HepG2 (cell line): Measurements from ENCODE around the gene COL4A2. TPM values are rescaled to one million over a fixed set of nuclear protein-coding genes. Genes with fewer than 3 reads are reported as not detected.

ENCODE experiments used
- ATAC-seq: fragments of 200-7000 bp; cut with Tn5 transposase; 3 replicates; pipeline ENCODE4 v1.9.1; 2020; ENCODE audit warnings: mild to moderate bottlenecking, moderate library complexity
- BruUV-seq: library from RNA; stranded (reverse); fragments of 400-500 nt; replicated peaks from 2 replicates; lab custom pipeline; 2021; lab: Mats Ljungman, UMichigan
- CTCF ChIA-PET: fragments of 300-600 bp; formaldehyde crosslinking; extraction: SDS; loops from one replicate; lab custom pipeline; 2021; ENCODE audit warnings: low total read pairs, inconsistent platforms, low intra/inter-chr PET ratio; lab: Yijun Ruan, JAX
- POLR2A ChIA-PET: fragments of 350-600 bp; sonication (Branson Sonifier 250); formaldehyde crosslinking; loops from one replicate; lab custom pipeline; 2020; ENCODE audit warnings: antibody characterized with exemption, inconsistent platforms; lab: Yijun Ruan, JAX
- DNase-seq: peaks from one replicate; pipeline ENCODE4 v3.0.0-alpha.2; 2015; ENCODE audit warnings: low spot score
- FAIRE-seq: peaks from 3 replicates; lab custom pipeline; 2011; peaks lifted over from hg19 to GRCh38; lab: Jason Lieb, UNC
- H2AFZ ChIP-seq: one replicate; pipeline ENCODE4 v1.6.1; 2011; ENCODE audit warnings: low read length, inconsistent platforms
- H3K27ac ChIP-seq: fragments of 300-600 bp; 3 replicates; pipeline ENCODE4 v1.8.0; 2011; ENCODE audit warnings: mixed run types, mild to moderate bottlenecking, mixed read lengths, low read length, inconsistent platforms; ENCODE audit not compliant: insufficient read depth; ENCODE audit errors: extremely low read length
- H3K27me3 ChIP-seq, 2 experiments: fragments of 200-600 bp in 1 of 2; 2 replicates in 1 of 2; 3 replicates in 1 of 2; pipeline versions ENCODE4 v1.6.0 to v1.8.0; 2011; ENCODE audit warnings: low read length in 2 of 2, mild to moderate bottlenecking in 2 of 2, moderate library complexity in 2 of 2, inconsistent platforms in 1 of 2; ENCODE audit not compliant: insufficient read depth in 2 of 2, control insufficient read depth in 1 of 2
- H3K36me3 ChIP-seq, 2 experiments: fragments of 200-600 bp in 1 of 2; replicated peaks in 1 of 2; 2 replicates in 1 of 2; 3 replicates in 1 of 2; pipeline versions ENCODE4 v1.5.1 to v1.8.0; 2011; ENCODE audit warnings: low read length in 2 of 2, inconsistent platforms in 1 of 2; ENCODE audit not compliant: insufficient read depth in 2 of 2, control insufficient read depth in 1 of 2
- H3K4me1 ChIP-seq: 2 replicates; pipeline ENCODE4 v1.5.1; 2012; ENCODE audit warnings: low read length, inconsistent platforms; ENCODE audit not compliant: insufficient read depth
- H3K4me2 ChIP-seq: 2 replicates; pipeline ENCODE4 v1.6.0; 2011; ENCODE audit warnings: low read depth, low read length, inconsistent platforms
- H3K4me3 ChIP-seq, 3 experiments: fragments of 200-600 bp in 1 of 3; sonication (generic), shearing (Covaris generic) in 1 of 3; replicated peaks in 1 of 3; 2 replicates each; pipeline ENCODE4 v1.5.1; 2011 to 2016; ENCODE audit warnings: low read length in 3 of 3, inconsistent platforms in 2 of 3, low read depth in 2 of 3, mild to moderate bottlenecking in 2 of 3, control low read depth in 1 of 3, mixed read lengths in 1 of 3; ENCODE audit not compliant: insufficient read depth in 1 of 3
- H3K79me2 ChIP-seq: one replicate; pipeline ENCODE4 v1.6.1; 2011; ENCODE audit warnings: low read length, inconsistent platforms; ENCODE audit not compliant: insufficient read depth
- H3K9ac ChIP-seq: 2 replicates; pipeline ENCODE4 v1.6.0; 2011; ENCODE audit warnings: mild to moderate bottlenecking, low read depth, low read length, inconsistent platforms; ENCODE audit not compliant: insufficient read depth
- H3K9me3 ChIP-seq: 2 replicates; pipeline ENCODE4 v1.5.1; 2012; ENCODE audit warnings: mild to moderate bottlenecking, low read length
- H4K20me1 ChIP-seq: 2 replicates; pipeline ENCODE4 v1.6.0; 2011; ENCODE audit warnings: inconsistent platforms, mild to moderate bottlenecking, low read length, moderate library complexity; ENCODE audit not compliant: insufficient read depth
- NRL ChIP-seq: sonication (generic); formaldehyde crosslinking; IDR thresholded peaks from 2 replicates; pipeline ENCODE4 v1.5.0; 2020; ENCODE audit warnings: missing genetic modification reagents, mild to moderate bottlenecking, moderate library complexity, borderline replicate concordance
- SALL1 ChIP-seq: sonication (generic); formaldehyde crosslinking; IDR thresholded peaks from 2 replicates; pipeline ENCODE4 v1.8.0; 2022; ENCODE audit warnings: mild to moderate bottlenecking, missing genetic modification reagents
- SNRNP70 ChIP-seq: fragments of 200-400 bp; formaldehyde crosslinking; IDR thresholded peaks from 2 replicates; pipeline ENCODE4 v1.6.1; 2017; ENCODE audit warnings: mild to moderate bottlenecking, low read depth, low read length, moderate library complexity
- WGBS: methylation state at CpG from one replicate; pipeline ENCODE4 v1.1.6; 2017; ENCODE audit warnings: low lambda C conversion rate; 5-methylcytosine and 5-hydroxymethylcytosine counted together
- in situ Hi-C: cut with HindIII; loops from 2 replicates; pipeline ENCODE4 v1.10.0; 2017; ENCODE audit warnings: low pct_unique_long_range_greater_than_20kb; ENCODE audit not compliant: extremely low pct_ligation_motif_present
- intact Hi-C: fragments of 100-400 bp; cut with micrococcal nuclease; formaldehyde crosslinking; loops from one replicate; pipeline ENCODE4 v1.10.0; 2022; ENCODE audit not compliant: unreplicated experiment
- polyA plus RNA-seq, 8 experiments: library from polyadenylated mRNA; depleted of rRNA in 3 of 8; stranded (reverse) in 7 of 8; unstranded in 1 of 8; fragments of >200 nt; fragmentation: Illumina TruSeq in 4 of 8; extraction: Trizol in 4 of 8; gene quantifications; 2 replicates each; pipeline versions ENCODE4 v1.2.1 to v1.2.3, GENCODE V29; 2011 to 2016; ENCODE audit warnings: low read depth in 4 of 8, missing spikeins in 1 of 8, mixed read lengths in 1 of 8; ENCODE audit not compliant: insufficient read depth in 1 of 8
- total RNA-seq, 5 experiments: library from RNA; depleted of rRNA; stranded (reverse); fragments of >200 nt; fragmentation: Illumina TruSeq; extraction: Trizol; gene quantifications; 2 replicates each; pipeline ENCODE4 v1.2.3, GENCODE V29; 2016; ENCODE audit warnings: low read depth in 1 of 5
- TF ChIP-seq, protein P1 (sequence below): sonication (generic); formaldehyde crosslinking; IDR thresholded peaks from 2 replicates; pipeline ENCODE4 v1.5.0; 2020; ENCODE audit warnings: mild to moderate bottlenecking, missing genetic modification reagents, borderline replicate concordance
- TF ChIP-seq, protein P2 (sequence below): sonication (generic); formaldehyde crosslinking; IDR thresholded peaks from 2 replicates; pipeline ENCODE4 v1.4.0; 2020; ENCODE audit warnings: missing genetic modification reagents
- TF ChIP-seq, protein P3 (sequence below): sonication (generic); formaldehyde crosslinking; conservative IDR thresholded peaks from 2 replicates; pipeline ENCODE4 v1.4.0; 2020; ENCODE audit warnings: missing genetic modification reagents

The COL4A2 gene
- total and polyA plus RNA-seq, 2 of the 13 experiments (the other 11 are each of a cell fraction or from before 2014, with no cell fraction given) = 0.22 to 1.9 TPM

DNA sequence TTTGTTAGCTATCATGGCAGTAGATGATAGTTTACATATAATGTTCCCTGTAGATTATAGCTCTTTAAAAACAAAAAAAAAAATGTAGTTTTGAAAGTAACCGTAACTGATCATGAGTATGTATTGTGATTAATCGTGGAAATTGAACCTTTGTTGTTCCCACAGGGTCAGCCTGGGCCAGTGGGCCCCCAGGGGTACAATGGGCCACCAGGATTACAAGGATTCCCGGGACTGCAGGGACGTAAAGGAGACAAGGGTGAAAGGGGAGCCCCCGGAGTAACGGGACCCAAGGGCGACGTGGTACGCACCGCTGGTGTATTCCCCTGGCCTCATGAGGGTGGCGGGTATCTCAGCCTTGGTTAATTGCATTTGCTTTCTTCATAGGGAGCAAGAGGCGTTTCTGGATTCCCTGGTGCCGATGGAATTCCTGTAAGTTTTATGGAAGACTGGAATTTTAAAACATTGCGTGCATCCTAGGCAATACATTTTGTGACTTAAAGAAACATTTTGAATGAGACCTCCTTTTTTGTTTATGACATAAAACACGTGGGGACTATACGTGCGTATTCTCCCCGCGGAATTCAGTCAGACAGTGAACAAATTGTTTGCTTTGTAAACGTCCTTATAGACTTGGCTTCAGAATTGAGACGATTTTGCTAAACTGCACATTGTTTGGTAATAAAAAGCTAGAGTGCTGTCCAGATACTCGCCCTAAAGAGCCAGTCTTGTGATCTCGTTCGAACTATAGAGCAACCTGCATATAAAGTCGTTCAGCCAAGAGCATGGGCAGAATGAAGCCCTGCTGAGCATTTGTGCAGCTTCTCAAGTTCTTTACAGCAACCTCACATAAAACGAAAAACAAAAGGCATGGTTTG is 117.7 kb downstream of the COL4A2 start:
- ChIA-PET POLR2A (no interaction called here), CTCF (no interaction called here)
- WGBS = 25% methylated on average over 26 of the region's 26 CpGs
- no peaks in the 10 kb centered on the region for H3K79me2 ChIP-seq
- no peak overlapping the region for H3K9ac ChIP-seq
- H3K4me3 ChIP-seq = no peak overlapping the region
- TF ChIP-seq SNRNP70 (no peak), NRL (no peak), SALL1 (CRISPR knock-in tag) (no peak)
- TF ChIP-seq, protein P1, sequence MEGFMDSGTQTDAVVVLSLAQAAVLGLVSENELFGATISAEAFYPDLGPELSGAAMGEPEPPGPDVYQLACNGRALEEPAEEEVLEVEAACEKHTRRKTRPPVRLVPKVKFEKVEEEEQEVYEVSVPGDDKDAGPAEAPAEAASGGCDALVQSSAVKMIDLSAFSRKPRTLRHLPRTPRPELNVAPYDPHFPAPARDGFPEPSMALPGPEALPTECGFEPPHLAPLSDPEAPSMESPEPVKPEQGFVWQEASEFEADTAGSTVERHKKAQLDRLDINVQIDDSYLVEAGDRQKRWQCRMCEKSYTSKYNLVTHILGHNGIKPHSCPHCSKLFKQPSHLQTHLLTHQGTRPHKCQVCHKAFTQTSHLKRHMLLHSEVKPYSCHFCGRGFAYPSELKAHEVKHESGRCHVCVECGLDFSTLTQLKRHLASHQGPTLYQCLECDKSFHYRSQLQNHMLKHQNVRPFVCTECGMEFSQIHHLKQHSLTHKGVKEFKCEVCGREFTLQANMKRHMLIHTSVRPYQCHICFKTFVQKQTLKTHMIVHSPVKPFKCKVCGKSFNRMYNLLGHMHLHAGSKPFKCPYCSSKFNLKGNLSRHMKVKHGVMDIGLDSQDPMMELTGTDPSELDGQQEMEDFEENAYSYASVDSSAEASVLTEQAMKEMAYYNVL (CRISPR knock-in tag) = no peak
- TF ChIP-seq, protein P2, sequence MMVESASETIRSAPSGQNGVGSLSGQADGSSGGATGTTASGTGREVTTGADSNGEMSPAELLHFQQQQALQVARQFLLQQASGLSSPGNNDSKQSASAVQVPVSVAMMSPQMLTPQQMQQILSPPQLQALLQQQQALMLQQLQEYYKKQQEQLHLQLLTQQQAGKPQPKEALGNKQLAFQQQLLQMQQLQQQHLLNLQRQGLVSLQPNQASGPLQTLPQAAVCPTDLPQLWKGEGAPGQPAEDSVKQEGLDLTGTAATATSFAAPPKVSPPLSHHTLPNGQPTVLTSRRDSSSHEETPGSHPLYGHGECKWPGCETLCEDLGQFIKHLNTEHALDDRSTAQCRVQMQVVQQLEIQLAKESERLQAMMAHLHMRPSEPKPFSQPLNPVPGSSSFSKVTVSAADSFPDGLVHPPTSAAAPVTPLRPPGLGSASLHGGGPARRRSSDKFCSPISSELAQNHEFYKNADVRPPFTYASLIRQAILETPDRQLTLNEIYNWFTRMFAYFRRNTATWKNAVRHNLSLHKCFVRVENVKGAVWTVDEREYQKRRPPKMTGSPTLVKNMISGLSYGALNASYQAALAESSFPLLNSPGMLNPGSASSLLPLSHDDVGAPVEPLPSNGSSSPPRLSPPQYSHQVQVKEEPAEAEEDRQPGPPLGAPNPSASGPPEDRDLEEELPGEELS (CRISPR knock-in tag) = no peak
- TF ChIP-seq, protein P3, sequence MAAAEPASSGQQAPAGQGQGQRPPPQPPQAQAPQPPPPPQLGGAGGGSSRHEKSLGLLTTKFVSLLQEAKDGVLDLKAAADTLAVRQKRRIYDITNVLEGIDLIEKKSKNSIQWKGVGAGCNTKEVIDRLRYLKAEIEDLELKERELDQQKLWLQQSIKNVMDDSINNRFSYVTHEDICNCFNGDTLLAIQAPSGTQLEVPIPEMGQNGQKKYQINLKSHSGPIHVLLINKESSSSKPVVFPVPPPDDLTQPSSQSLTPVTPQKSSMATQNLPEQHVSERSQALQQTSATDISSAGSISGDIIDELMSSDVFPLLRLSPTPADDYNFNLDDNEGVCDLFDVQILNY (CRISPR knock-in tag) = no peak
- ATAC-seq (no peak), DNase-seq (no peak), FAIRE-seq (no peak)
- H3K9me3 ChIP-seq = no peaks in the 10 kb centered on the region
- H3K27ac ChIP-seq = no peak overlapping the region
- BruUV-seq = no TSS peak
- H3K4me1 ChIP-seq = no peaks in the 10 kb centered on the region
- in situ Hi-C loops = loop anchor here (25.0 kb wide), 1 partner anchor 1463 kb away; no protein-coding TSS in a partner anchor
- H2AFZ ChIP-seq = no peak overlapping the region
- no peak overlapping the region for H3K4me2 ChIP-seq
- H3K36me3 ChIP-seq = no peaks in the 10 kb centered on the region
- H4K20me1 ChIP-seq = no peaks in the 10 kb centered on the region
- intact Hi-C loops = no loop called here
- peaks cover 0 to 40% of the 10 kb centered on the region in 2 experiments; a peak in 3 of 5 replicates for H3K27me3 ChIP-seq
